GM15510 (cell line): ENCODE data around the gene DISP3.

ENCODE experiments used
- POLR2A ChIP-seq: IDR thresholded peaks from 3 replicates; pipeline ENCODE4 v1.6.1; 2011; ENCODE audit warnings: borderline replicate concordance; ENCODE audit not compliant: insufficient read length; ENCODE audit errors: extremely low read depth

The DISP3 gene

DNA sequence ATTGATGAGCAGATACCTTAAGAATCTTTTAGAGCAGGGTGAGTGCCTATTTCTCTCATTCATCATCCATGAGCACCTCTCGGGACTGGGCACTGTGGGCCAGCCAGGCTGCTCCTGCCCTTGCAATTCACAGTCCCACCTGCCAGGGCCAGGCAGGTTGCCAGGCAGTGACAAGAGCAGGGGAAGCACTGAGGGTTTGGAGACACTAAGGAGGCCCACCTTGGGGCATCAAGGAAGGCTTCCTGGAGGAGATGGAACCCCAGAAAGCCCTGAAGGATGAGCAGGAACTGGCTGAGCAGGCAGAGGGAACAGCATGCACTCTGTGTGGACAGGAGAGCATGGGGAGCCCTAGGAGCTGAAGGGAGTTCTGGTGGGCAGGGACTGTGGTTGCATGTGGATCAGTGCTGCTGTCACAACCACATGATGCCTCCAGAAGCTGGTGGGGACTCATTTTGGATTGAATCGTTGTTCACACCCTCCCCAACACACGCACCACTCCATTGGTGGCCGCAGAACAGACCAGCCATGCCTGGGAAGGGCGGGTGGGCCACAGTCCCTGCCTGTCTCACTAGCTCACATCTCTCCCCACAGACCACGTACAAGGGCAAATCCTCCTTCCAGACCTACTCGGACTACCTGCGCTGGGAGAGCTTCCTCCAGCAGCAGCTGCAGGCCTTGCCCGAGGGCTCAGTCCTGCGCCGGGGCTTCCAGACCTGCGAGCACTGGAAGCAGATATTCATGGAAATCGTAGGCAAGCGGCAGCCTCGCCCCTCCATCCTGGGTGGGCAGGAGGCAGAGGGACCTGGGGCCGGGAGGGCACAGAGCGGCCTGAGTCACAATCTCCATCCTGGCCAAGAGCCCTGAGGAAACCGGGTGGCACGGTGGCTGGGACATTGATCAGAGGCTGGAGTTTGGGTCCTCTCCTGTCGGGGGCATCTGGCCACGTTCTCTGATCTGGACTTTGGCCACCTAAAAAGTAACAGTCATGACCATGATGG, 55.1 kb downstream of the DISP3 start:
- TF ChIP-seq POLR2A = no peak

DNA sequence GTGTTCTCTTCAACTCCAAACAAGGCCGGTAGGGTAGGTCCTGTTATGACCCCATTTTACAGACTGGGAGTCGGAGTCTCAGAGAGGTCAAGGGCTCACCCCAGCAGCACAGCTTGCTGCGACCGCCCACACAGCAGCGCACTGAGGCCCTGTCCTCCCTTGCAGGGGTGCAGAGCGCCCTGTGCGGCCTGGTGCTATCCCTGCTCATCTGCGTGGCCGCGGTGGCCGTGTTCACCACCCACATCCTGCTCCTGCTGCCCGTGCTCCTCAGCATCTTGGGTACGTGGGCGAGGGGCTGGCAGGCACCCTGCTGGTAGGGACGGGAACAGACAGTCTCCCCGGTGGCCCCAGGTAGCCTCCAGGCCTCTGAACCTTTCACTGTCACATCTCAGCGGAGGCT, 55.9 kb downstream of the DISP3 start:
- no peak for TF ChIP-seq POLR2A

DNA sequence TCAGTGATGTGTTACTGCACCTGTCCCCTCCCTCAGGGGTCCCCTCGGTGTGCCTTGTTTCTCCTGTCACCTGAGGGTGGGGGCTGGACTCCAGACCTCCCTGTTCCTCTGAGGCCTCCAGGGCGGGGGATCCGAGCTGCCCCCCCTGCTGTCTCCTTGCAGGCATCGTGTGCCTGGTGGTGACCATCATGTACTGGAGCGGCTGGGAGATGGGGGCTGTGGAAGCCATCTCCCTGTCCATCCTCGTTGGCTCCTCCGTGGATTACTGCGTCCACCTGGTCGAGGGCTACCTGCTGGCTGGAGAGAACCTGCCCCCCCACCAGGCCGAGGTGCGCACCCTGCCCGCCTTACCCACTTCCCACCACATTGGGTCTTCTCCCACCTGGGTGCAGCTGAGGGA, 56.4 kb downstream of the DISP3 start:
- no peak for TF ChIP-seq POLR2A

DNA sequence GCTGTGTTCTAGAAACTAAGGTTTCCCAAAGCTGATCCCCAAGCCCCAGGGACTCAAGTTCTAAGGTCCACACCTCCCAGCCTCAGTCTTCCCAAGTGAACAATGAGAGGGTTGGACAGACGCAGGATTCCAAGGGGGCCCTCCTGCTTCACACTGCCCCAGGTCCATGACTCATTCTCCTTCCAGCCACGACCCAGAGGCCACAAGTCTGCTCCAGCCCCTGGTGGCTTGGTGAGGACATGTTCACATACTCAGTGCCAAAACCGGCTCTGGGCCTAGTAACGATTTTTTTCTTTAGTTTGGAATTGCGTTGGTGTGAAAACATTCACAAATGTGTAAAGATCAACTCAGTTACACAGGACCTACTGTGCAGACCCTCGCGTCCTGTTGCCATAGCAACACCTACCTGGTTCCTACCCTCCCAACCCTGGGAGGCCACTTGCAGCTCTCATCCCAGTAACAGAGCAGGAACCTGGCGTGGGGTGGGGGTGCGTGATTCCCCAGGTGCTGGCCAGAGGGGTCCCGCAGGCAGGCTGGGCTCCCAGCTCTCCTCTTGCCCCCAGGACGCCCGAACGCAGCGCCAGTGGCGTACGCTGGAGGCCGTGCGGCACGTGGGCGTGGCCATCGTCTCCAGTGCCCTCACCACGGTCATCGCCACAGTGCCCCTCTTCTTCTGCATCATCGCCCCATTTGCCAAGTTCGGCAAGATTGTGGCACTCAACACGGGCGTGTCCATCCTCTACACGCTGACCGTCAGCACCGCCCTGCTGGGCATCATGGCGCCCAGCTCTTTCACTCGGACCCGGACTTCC, 57.0 kb downstream of the DISP3 start:
- no peak for TF ChIP-seq POLR2A

DNA sequence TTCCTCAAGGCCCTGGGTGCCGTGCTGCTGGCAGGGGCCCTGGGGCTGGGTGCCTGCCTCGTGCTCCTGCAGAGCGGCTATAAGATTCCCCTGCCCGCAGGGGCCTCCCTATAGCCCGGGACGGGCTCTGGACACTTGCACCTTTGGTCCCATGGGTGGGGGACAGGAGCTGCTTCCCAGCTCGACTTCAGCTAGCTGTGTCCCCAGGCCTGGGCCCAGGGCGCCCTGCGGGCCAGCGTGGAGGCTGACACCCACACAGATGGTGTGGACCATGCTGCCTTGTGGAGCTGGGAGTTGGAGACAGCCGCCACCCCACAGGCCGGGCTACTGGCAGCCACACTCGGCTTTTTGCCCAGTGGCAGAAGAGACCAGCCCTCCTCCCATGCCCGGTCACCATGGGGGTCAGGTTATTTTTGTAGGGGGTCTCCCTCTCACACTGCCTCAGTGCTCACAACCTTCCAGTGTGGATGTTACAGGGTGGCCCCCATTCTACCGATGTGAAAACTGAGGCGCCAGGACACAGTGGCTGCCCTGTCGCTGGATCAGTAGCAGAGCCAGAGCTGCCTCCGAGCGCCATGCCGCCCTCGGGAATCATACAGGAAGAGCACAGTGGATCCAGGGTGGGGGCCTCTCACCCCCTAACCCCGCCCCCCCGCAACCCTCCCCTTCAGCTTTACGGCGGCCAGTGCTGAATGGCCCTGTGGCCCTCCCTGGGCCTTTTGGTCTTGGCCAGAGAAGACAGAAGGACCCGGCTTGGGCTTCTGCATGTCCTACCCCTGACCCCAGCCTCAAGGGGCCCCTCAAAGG, 57.8 kb downstream of the DISP3 start:
- no peak for TF ChIP-seq POLR2A

DNA sequence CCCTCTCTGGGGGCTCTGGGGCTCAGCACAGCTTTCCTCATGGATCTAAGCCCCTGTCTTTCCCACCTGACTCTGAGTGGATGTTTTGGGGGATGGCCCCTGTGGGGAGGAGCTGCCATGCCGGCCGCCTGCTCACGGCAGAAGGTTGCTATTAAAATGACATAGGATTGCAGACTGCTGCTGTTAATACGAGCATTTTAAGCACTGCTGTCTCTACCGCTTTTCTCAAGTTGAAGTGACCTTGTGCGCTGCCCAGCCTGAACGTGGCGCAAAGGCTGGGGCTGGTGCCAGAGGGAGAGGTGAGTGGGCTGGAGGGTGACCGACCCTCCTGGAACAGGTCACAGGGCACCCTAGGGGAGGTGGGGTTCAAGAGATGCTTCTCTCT, 58.4 kb downstream of the DISP3 start:
- TF ChIP-seq POLR2A = no peak

DNA sequence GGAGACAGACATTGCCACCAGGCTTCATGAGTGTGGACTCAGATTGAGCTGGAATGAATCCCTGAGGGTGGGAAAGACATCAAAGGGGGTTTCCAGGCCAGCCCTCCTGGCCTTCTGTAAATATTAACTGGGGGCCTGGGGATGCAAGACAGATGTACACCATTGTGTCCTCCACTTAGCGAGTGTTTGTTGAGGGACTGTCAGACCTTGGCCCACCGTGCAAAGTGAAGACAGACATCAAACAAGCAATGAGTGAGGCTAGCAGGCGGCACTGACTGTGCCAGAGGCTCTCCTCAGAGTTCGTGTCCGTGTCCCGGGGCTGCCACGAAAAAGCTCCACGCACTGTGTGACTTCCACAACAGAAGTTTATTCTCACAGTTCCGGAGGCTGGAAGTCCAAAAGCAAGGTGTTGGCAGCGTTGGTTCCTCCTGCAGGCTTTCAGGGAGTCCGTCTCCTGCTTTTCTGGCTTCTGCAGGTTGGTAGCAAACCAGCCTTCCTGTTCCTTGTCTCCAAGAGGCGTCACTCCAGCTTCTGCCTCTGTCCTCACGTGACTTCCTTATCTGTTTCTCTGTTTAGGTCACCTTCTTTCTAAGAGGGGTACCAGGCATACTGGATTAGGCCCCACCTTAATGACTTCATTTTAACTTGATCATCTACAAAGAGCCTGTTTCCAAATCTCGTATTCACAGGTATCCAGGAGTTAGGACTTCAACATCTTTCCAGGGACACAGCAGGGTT, 59.1 kb downstream of the DISP3 start:
- no peak for TF ChIP-seq POLR2A

DNA sequence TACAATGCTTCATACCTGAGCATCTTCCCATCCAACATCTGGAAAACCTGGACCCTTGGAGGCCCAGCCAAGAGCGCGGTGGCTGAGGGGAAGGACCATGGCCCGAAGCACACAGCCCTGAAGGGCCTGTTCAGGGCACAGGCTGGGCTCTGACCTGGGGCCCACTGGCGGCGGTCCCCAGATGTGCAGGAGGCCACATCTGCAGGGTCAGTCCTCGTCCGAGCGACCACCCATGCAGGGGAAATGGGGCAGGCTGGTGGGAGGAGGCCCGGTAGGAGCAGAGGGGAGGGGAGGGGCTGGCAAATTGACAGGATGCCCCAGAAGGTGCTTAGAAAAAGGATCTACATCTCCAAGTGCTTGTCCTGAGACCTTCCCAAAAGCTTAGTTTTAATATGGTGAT, 59.9 kb downstream of the DISP3 start:
- no peak for TF ChIP-seq POLR2A

DNA sequence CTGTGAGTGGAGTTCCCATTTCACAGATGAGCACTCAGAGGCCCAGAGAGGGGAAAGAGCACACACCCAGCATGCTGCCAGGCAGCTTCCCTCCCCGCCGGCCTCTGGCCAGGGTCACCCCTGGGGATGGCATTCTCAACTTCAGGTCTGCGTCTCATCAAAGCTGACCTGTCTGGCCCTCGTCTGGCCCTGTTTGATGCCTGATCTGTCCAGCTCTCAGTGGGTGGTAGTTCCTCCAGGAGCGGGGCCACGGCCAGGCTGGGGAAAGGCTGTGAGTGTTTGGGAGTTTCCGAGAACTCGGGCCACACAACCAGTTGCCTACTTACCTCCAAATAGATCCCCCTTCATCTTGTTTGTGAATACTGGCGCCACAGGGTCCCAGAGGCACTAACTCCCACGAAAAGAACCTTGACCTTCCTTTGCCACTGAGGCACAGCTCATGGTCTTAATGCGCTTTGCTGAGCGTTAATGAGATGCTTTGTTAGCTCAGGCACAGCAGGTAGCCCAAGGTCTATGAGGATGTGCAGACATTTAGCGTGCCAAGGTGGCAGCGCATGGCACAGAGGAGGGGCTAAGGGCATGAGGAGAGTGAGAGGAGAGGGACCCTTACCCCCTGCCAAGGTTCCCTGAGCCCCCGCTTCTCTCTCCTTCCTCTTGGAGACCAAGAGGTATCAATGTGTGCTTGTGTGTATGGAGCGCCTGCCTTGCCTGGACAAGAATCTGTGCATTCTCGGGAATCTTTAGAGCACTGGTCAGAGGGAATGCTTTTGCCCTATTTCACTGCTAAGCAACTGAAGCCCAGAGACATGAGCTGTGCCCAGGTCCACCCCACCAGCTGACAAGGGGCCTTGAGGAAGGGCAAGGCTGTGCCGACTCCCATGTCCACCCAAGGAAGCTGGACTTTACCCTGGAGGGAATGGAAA, 61.2 kb downstream of the DISP3 start:
- no peak for TF ChIP-seq POLR2A

DNA sequence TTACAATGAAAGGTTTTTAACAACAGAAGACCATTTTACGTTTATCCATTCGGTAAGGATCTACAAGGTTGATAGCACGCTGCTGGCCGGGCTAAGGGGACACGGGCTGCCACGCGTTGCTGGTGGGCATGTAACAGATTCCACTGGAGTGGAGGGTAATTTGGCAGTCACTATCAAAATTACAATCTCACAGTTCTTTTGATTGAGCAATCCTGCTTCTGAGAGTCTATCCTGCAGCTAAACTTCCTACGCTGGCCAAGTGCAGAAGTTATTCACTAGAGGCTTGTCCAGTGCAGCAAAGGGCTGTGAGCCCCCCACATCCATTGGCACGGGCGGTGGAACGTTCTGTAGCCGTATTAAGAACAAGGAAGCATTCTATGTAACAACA, 61.8 kb downstream of the DISP3 start:
- TF ChIP-seq POLR2A = no peak

DNA sequence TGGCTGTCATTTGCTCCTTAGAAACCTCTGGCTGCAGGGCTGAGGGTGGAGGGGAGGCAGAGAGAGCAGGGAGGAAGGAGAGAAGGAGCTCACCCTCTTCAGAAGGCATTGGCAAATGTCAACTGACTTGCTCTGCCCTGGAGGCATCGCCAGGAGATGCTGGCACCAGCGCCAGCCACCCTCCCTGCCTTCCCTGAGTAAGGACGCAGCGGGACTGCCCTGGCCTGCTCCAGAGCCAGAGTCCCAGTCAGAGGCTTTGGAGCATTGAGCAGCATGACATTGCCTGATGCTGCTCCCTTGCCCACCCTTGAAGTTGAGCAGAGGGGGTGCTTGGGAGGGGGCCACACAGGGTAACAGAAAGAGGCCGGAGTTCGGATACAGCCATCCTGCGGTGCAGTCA, 62.3 kb downstream of the DISP3 start:
- no peak for TF ChIP-seq POLR2A

DNA sequence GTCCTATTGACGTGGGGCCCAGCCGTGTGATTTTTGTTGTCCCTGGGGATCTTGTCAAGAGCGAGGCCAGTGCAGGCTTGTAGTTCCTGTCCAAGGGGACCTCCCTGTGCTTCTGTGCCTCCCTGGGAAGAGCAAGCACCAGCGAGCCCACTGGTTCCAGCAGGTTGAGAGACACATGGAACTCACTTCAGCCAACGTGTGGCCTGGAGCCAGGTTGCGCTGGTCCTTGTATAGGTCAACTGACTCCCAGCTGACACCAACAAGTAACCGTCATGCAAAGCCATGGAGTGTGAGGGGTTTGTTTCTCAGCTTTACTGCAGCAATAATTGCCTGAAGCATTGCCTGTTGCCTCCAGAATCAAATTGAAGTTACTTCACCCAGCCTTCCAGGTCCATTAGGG, 63.0 kb downstream of the DISP3 start:
- no peak for TF ChIP-seq POLR2A

DNA sequence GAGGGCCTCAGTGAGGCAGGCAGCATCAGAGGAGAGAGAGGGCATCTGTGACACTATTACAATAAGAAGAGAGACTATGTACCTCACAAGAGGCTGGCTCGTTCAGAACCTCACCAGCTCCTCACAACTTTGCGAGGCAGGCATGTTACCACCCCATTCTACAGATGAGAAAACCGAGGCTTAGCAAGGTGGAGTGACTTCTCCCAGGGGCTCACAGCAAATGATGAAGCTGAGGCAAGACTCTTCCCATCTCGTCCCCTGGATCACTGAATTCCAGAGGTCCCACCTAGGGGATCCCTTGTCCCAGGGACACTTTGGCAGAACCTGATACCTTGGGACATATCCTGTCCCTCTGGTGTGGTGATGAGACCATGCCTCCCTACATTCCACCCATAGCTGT, 64.4 kb downstream of the DISP3 start:
- no peak for TF ChIP-seq POLR2A

DNA sequence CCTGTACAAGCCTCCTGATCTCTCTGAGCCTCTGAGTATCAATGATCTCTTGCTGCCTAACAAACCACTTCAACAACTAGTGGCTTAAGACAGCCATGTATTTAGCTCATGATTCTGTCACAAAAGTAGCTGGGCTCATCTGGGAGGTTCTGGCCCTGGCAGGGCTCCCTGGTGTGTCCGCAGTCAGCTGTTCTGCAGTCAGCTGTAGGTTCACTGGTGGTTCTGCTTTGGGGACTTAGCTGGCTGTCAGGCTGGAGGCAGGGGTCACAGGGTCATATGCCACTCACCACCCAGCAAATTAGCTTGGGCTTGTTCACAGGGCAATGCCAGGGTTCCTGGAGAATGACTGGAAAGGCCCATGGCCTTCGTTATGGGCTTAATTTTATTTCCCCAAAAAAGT, 64.8 kb downstream of the DISP3 start:
- no peak for TF ChIP-seq POLR2A

DNA sequence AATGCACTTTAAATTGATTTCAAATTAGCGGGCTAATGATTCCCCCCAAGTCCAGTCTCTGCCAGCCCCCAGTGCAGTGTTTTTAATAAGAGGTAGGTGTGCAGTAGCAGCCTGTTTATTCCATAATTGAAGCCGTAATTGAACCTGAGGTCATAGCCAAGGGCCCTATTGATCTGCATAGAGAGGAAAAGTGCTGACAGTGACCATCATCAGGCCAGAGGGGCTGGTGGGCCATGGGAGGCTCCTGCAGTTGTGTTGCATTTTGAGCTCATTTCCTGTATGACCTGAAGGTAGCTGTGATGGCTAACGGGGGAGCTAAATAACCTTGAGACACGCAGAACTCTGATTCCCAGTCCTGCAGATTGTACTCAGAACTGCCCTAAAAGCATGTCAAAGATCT, 67.5 kb downstream of the DISP3 start:
- TF ChIP-seq POLR2A = no peak
